CD1c-positive myeloid dendritic cell (primary cell): Measurements from ENCODE around the gene PUM2.

ENCODE experiments used
- DNase-seq: peaks from one replicate; pipeline ENCODE4 v3.0.0-alpha.2; 2016; ENCODE audit errors: extremely low spot score

PUM2 gene

DNA sequence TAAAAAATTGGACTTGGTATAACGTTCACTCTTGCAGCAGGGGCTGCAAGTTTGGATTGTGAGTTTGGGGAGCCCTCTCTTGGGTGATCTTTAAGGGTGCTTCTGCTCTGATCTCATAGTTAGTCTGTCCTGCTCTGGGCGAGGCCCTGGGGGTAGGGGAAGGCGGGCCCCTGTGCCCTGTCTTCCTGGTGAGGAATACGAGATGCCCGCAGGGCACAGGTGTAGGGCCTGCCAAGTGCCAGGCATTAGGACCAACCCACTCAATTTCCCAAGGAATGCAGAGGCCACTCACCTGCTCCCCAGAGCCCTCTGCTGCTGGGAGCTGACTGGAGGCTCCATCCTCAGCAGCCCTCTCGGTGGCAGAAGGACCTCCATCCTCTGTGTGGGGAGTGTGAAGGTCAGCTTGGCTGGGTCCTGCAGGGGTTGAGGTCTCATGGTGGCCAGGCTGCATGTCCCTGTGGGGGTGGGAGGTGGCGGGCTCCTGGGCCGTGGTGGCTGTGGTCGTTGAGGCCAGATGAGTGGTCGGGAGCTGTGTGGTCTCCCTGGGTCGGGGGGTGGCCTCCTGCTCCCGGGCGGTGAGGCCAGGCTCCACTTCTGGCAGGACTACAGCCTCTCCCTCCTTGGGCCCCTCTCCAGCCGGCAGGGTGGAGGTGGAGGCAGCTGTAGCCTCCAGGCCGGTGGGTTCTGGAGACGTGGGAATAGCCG, 147.0 kb downstream of the PUM2 start:
- DNase-seq: no peak

DNA sequence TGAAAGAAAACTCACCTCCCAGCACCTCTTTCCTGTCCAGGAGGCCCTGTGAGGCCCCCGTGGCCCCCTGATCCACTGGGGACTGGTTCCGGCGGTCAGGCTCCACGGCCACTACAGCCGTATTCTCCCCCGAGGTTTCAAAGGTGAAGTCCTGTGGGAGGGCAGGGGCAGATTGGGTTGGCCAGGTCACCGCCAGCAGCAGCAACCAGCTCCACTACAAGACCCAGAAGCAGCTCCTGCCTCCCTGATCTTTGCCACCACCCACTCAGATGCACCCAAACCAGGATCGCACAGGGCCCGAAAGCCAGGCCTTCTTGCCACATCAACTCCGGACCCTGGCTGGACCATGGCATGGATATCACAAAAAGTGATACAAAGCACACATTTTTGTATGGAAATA, 147.6 kb downstream of the PUM2 start:
- no peak for DNase-seq

DNA sequence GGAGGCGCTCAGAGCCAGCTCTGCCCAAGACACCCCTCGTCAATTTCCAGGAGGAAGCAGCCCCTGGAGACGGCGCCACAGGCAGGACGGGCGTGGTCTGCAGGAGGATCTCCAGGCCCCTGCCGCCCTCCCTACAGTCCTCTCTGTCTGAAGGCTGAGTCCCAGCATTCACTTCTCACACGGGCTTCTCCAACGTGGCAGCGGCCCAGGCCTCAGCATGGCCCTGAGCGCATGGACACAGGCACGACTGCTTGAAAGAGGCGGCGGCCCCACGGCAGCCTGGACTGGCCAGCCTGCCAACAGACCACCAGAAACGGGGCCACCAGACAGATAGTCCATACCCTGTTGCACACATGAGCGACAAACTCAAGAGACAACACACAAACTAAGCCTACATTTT, 149.0 kb downstream of the PUM2 start:
- DNase-seq: no peak

DNA sequence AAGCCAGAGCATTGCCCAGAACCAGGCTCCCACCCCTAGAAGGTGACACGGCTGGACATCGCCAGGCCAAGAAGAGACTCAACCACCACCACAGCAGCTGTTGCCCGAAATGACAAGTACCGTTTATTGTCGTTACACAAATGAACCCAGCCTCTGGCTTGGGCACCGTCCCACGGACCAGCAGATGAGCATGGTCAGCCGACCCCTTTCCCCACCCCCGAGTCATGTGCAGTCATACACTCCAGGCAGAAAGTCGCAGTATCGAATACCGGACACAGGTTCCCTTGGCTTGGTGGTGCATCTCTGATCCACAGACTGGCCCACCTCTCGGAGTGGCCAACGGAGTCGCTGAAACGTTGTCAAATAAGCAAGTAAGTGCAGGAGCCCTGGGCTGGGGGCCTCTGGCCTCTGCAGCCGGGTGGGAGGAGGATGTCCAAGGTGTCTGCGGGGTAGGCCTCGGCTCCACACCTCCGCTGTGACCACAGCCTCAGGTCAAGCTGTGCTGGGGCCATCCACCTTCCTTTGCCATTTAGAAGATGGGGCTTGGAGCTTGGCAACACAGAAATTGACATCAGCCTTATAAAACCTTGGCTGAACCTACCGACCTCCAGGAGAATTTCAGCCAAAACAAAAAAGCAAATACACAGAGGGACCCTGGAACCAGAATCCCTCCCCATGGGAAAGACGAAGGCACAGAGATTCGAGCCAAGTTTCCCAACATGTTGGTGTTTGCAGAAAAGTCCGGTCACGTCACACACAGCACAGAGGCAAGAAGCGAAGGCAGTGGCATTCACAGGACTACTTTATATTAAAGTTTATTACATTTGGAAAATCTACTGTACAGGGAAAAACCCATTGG, 149.7 kb downstream of the PUM2 start:
- no peak for DNase-seq

DNA sequence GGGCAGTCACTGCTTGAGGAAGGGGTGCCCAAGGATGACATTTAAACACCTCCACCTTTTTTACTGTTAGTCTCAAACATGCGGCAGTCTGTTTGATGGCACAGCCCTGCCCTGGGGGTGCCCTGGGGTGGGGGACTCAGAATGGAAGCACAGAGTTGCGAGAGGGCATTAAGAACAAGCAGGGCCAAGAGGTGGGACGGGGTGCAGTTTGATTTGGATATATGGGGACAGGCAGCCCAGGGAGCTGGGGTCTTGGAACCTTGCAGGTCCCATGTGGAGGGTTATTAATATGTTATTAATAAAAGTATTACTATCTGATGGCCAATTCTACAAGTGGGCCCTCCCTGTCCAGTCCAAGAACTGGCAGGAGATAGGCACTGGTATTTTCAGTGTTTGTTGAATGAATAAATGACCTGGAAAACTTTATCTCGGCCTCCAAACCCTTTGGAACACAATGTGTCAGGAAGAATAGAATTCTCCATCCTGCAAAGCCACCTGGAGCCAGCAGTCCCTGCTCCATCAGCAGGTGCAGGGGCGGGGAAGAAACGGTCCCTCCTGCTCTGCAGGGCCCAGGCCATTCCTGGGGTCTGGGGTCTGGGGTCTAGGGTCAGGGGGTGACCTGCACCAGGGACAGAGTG, 150.9 kb downstream of the PUM2 start:
- DNase-seq: no peak

DNA sequence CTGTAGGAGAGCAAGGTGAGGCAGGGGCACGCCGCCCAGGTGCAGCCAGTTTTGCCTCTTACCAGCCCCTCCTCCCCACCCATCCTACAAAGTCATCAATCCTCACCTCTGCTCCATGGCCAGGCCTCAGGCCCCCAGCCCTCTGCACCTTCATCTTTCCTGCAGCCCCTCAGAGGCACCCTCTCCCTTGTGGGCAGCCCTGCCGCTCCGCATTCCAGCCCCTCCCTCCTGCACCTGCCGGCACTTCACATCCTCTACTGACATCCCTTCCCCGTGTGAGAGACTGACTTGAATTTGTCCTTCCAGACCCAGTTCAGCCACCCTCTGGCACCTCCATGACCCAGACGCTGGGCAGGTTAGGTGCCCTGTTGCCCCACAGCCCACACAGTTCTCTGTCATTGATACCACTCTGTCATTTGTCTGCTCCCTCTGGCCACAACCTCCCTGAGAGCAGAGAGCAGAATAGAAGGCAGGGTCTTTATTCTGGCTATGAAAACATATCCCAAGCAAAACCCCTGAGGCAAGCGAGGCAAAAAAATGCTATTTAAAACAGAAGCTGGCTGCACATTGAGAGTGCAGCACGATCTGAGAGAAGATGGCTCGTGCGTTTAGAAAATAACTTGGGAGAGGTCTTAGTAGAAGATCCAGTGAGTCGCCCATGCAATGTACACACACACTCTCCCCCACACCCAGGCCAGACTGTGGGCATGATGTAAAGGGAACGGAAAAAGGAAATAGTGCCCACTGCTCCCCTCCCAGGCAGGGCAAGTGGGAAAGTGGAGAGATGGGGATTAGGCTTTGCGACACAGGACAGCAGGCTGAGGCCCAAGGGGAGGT, 151.6 kb downstream of the PUM2 start:
- no peak for DNase-seq
